Muscle of leg (tissue), 11 donors: ENCODE results near the gene FAM186B. TPM values are rescaled to one million over a fixed set of nuclear protein-coding genes. Genes with fewer than 3 reads are reported as not detected.

ENCODE experiments used
- DNase-seq: peaks from one replicate; pipeline ENCODE4 v3.0.0; 2013
- H3K27ac ChIP-seq: one replicate; pipeline ENCODE4 v1.5.1; 2013; ENCODE audit warnings: mild to moderate bottlenecking, low read length, control low read depth
- H3K27me3 ChIP-seq: one replicate; pipeline ENCODE4 v1.6.1; 2013; ENCODE audit warnings: low read length; ENCODE audit not compliant: control insufficient read depth, insufficient read depth
- H3K36me3 ChIP-seq: one replicate; pipeline ENCODE4 v1.6.1; 2013; ENCODE audit warnings: low read length; ENCODE audit not compliant: control insufficient read depth, insufficient read depth
- H3K4me1 ChIP-seq: one replicate; pipeline ENCODE4 v1.6.1; 2013; ENCODE audit warnings: low read length; ENCODE audit not compliant: control insufficient read depth, insufficient read depth
- H3K4me3 ChIP-seq: one replicate; pipeline ENCODE4 v1.5.1; 2013; ENCODE audit warnings: low read length, control low read depth
- H3K9me3 ChIP-seq: replicated peaks from 2 replicates; pipeline ENCODE4 v1.6.1; 2013; ENCODE audit warnings: low read depth, low read length; ENCODE audit not compliant: control insufficient read depth
- WGBS: methylation state at CpG from one replicate; pipeline ENCODE4 v1.1.5; 2013; ENCODE audit warnings: missing lambda C conversion rate; ENCODE audit not compliant: insufficient coverage; 5-methylcytosine and 5-hydroxymethylcytosine counted together
- polyA plus RNA-seq, 8 donors: library from polyadenylated mRNA; unstranded; fragments of 120-200 nt; gene quantifications; one replicate each; pipeline versions ENCODE4 v1.2.1 to v1.2.3, GENCODE V29; 2013; ENCODE audit warnings: inconsistent platforms in 1 of 8, low replicate concordance in 1 of 8; ENCODE audit not compliant: insufficient read length in 8 of 8, insufficient read depth in 1 of 8
- total RNA-seq: library from RNA; stranded (reverse); fragments of 120-200 nt; gene quantifications from one replicate; pipeline ENCODE4 v1.2.4, GENCODE V29; 2013

FAM186B gene
- total and polyA plus RNA-seq, 9 donors, result 0.18 to 3.3 (median 0.91) TPM

DNA sequence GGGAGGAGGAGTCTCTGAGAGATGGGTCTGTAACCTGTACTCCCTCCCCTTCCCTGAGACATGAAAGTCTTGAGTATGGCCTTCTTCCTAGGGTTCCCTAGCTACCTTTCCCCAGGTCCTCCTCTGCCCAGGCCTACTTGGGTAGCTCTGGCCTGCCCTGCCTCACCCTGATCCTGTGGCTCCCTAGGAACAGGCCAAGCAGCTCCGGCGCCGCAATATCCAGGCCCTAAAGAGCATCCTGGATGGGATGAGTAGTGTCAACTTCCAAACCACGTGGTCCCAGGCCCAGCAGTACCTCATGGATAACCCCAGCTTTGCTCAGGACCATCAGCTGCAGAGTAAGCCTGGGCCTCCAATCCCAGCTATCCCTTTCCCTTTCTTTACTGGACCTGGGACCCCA lies 30.2 kb upstream of the FAM186B start:
- Histone ChIP-seq H3K27me3 (no peaks in the 10 kb centered on the region), H3K27ac (no peak overlapping the region), H3K9me3 (no peaks in the 10 kb centered on the region), H3K4me3 (no peak overlapping the region), H3K4me1 (peaks cover 13% of the 10 kb centered on the region), H3K36me3 (peaks cover 45% of the 10 kb centered on the region)
- no peak for DNase-seq
- WGBS, result 94% methylated on average over 3 of the region's 4 CpGs

- Histone ChIP-seq H3K27ac (no peak overlapping the region), H3K9me3 (no peaks in the 10 kb centered on the region), H3K4me1 (peaks cover 13% of the 10 kb centered on the region), H3K36me3 (peaks cover 39% of the 10 kb centered on the region), H3K27me3 (no peaks in the 10 kb centered on the region), H3K4me3 (no peak overlapping the region)
- WGBS, result 70% methylated on average over 2 of the region's 9 CpGs
- no peak for DNase-seq
These were observed 29.6 kb upstream of the FAM186B start for GRCh38 chr12:49635036-49635435.

- Histone ChIP-seq H3K36me3 (peaks cover 37% of the 10 kb centered on the region), H3K27ac (no peak overlapping the region), H3K9me3 (no peaks in the 10 kb centered on the region), H3K27me3 (no peaks in the 10 kb centered on the region), H3K4me3 (no peak overlapping the region), H3K4me1 (peaks cover 13% of the 10 kb centered on the region)
- 83% methylated on average over 2 of the region's 2 CpGs for WGBS
- DNase-seq, result no peak
These were observed 28.4 kb upstream of the FAM186B start for GRCh38 chr12:49633703-49634345.

GRCh38 chr12:49632986-49633702 lies 27.7 kb upstream of the FAM186B start:
- peaks cover 13% of the 10 kb centered on the region for H3K4me1 ChIP-seq
- no peak overlapping the region for H3K27ac ChIP-seq
- no peak for DNase-seq
- peaks cover 37% of the 10 kb centered on the region for H3K36me3 ChIP-seq
- no peaks in the 10 kb centered on the region for H3K27me3 ChIP-seq
- WGBS, result 91% methylated on average over 4 of the region's 8 CpGs
- H3K4me3 ChIP-seq, result no peak overlapping the region
- no peaks in the 10 kb centered on the region for H3K9me3 ChIP-seq

- Histone ChIP-seq H3K27me3 (no peaks in the 10 kb centered on the region), H3K27ac (no peak overlapping the region), H3K4me1 (peaks cover 10% of the 10 kb centered on the region), H3K4me3 (no peak overlapping the region), H3K36me3 (peaks cover 37% of the 10 kb centered on the region), H3K9me3 (no peaks in the 10 kb centered on the region)
- WGBS, result 94% methylated on average over 5 of the region's 9 CpGs
- DNase-seq, result no peak
These were observed 27.0 kb upstream of the FAM186B start for GRCh38 chr12:49632401-49632800.

DNA sequence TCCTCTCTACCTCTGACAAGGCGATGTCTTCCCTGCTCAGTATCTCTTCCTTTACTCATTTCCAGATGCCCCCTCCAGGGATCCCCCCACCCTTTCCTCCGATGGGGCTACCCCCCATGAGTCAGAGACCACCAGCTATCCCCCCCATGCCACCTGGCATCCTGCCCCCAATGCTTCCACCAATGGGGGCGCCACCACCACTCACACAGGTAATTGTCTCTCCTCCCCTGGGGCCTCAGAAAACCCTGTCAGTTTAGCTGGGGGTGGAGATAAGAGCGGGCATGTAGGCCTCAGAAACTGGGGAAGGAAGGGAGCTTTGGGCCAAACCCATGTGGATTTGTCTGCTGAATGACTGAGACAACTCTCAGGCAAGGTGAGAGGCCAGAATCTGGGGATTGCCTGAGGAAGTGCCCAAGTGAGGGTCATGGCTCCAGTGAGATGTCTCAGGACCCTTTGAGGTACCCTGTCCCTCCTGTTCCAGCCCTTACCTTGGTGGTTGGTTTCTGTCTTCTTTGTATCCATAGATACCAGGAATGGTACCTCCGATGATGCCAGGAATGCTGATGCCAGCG lies 26.0 kb upstream of the FAM186B start:
- peaks cover 37% of the 10 kb centered on the region for H3K36me3 ChIP-seq
- H3K4me1 ChIP-seq, result peaks cover under 1% of the 10 kb centered on the region
- no peaks in the 10 kb centered on the region for H3K9me3 ChIP-seq
- no peak overlapping the region for H3K4me3 ChIP-seq
- DNase-seq, result no peak
- no peak overlapping the region for H3K27ac ChIP-seq
- WGBS, result 90% methylated on average over 3 of the region's 6 CpGs
- no peaks in the 10 kb centered on the region for H3K27me3 ChIP-seq

- H3K9me3 ChIP-seq, result no peaks in the 10 kb centered on the region
- no peak for DNase-seq
- no peak overlapping the region for H3K27ac ChIP-seq
- 50% methylated on average over 1 of the region's 3 CpGs for WGBS
- no peak overlapping the region for H3K4me3 ChIP-seq
- H3K4me1 ChIP-seq, result peaks cover 2% of the 10 kb centered on the region
- no peaks in the 10 kb centered on the region for H3K27me3 ChIP-seq
- H3K36me3 ChIP-seq, result peaks cover 12% of the 10 kb centered on the region
These were observed 22.4 kb upstream of the FAM186B start for GRCh38 chr12:49627752-49628360.

DNA sequence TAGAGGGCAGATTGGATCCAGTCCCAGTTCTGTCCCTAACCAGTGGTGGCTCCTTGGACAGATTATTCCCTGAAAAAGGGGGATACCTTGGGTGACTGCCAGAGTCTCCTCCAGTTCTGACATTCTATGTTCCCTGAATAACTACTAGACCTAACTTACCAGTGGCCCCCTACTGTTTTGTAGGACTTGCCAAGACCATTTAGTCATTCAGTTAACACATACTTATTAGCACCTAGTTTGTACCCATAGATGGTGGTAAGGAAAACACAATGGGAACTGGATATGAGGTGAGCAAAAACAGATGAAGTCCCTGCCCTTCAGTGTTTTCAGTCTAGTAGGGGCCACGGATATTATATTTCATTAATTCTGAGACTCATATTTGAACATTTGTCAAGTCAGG lies 21.4 kb upstream of the FAM186B start:
- no CpG with 5 or more reads among the region's 1 CpG for WGBS
- Histone ChIP-seq H3K9me3 (no peaks in the 10 kb centered on the region), H3K36me3 (peaks cover 6% of the 10 kb centered on the region), H3K4me3 (no peak overlapping the region), H3K27me3 (no peaks in the 10 kb centered on the region), H3K27ac (no peak overlapping the region), H3K4me1 (peaks cover 12% of the 10 kb centered on the region)
- no peak for DNase-seq

DNA sequence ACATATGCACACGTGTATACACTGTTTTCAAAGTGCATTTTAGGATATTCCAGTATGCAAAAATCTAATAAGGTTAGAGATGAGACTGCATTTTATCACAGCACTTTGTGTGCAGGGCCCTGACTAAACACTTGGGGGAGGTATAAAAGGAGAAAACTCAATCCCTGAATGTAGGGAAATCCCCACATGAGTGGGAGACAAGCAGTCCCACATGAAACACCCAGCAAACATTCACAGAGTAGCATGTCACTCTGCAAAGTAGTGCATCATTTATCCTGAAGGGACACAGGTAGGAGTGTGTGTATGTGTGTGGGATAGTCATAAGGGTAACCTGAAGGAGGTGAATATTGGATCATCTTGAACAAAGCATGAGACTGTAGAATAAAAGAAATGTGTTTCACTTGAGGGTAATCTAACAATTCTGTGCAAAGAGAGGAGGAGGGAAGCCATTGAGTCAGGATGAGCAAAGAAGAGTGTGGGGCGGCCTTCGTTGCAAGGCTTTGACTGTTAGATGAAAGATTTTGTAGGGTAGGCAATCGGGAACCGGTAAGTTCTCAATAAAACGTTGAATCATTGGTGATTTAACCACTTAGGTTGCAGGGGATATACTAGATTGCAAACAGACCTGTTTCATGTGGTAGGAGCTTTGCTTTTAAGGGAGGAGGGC lies 20.9 kb upstream of the FAM186B start:
- WGBS, result 81% methylated on average over 5 of the region's 6 CpGs
- peaks cover under 1% of the 10 kb centered on the region for H3K36me3 ChIP-seq
- H3K27me3 ChIP-seq, result no peaks in the 10 kb centered on the region
- H3K4me3 ChIP-seq, result no peak overlapping the region
- no peak overlapping the region for H3K27ac ChIP-seq
- peaks cover 18% of the 10 kb centered on the region for H3K4me1 ChIP-seq
- DNase-seq, result no peak
- H3K9me3 ChIP-seq, result no peaks in the 10 kb centered on the region
